IPS-18c (cell line): ENCODE results near the gene SNX30.

ENCODE experiments used
- H3K4me3 ChIP-seq: 2 replicates; pipeline ENCODE4 v1.7.0; 2013; ENCODE audit warnings: low read depth, mild to moderate bottlenecking, low read length, moderate library complexity; ENCODE audit not compliant: insufficient read depth
- H3K9me3 ChIP-seq: one replicate; pipeline ENCODE4 v1.6.1; 2013; ENCODE audit warnings: mild to moderate bottlenecking, low read length, moderate library complexity; ENCODE audit not compliant: control insufficient read depth, insufficient read depth

Gene SNX30

GRCh38 chr9:112793213-112793810, 42.8 kb downstream of the SNX30 start:
- no peaks in the 10 kb centered on the region for H3K9me3 ChIP-seq
- H3K4me3 ChIP-seq, result no peak overlapping the region

- no peaks in the 10 kb centered on the region for H3K9me3 ChIP-seq
Measured at GRCh38 chr9:112794731-112795130, 44.2 kb downstream of the SNX30 start.

GRCh38 chr9:112795921-112796320, 45.4 kb downstream of the SNX30 start:
- Histone ChIP-seq H3K4me3 (no peak overlapping the region), H3K9me3 (no peaks in the 10 kb centered on the region)

More at GRCh38 chr9:112794731-112795130, 44.2 kb downstream of the SNX30 start:
- H3K4me3 ChIP-seq, result no peak overlapping the region

DNA sequence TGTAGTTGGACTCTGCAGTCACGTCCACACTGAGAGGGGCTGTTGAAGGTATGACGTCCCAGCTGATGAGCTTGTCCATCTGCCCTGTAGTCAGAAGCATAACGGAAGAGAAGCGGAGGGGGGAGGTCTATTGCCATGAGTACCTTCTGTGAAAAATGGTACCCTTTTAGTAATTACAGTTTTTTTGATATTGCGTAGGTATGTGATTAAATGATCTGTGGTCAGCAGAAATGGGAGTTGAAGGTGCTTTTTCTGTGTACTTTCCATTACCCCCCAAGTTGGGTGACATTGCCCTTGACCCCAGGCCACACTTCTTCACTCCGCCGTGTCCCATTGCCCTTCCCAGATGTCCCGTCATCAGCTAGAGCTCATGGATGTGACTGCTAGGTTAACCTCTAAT, 45.9 kb downstream of the SNX30 start:
- no peaks in the 10 kb centered on the region for H3K9me3 ChIP-seq
- no peak overlapping the region for H3K4me3 ChIP-seq

GRCh38 chr9:112809351-112809848, 58.8 kb downstream of the SNX30 start:
- H3K9me3 ChIP-seq, result peaks cover 2% of the 10 kb centered on the region
- H3K4me3 ChIP-seq, result no peak overlapping the region

DNA sequence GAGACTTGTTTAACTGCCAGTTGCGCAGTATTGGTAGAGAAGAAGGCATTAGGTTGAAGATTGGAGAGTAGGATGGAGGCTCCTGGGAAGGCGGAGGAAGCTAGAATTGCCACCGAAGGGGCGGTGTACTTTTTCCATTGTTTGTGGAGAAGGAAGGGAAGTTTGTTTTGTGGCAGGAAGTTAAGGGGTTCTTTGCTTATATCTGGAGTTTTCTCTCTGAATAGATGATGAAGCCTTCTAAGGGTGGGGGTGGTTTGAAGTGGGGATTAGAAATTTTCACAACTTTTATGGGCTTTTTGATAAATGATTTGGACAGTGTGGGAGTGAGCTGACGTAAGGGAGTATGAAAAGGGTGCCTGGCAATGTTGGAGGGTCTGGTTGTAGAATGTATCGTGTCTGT, 59.3 kb downstream of the SNX30 start:
- Histone ChIP-seq H3K4me3 (no peak overlapping the region), H3K9me3 (peaks cover 2% of the 10 kb centered on the region)

GRCh38 chr9:112810696-112811490, 60.3 kb downstream of the SNX30 start:
- peaks cover 1% of the 10 kb centered on the region for H3K9me3 ChIP-seq

DNA sequence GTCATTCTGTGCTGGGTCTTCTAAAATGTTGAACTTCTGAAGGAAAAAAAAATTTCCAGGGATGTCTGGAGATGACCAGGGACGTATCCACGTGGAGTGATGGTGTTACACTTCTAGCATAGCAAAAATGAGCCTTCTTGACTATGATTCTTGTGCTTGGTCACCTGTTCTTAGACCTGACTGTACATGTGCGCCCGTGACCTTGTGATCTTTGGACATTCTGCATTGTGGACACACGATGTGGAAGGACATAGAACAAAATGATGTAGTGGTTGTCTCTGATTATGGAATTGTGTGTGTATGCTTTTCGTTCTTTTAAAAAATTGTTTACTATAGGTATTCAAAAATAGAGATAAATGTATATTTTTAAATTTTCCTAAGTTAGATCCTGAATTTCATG, 61.0 kb downstream of the SNX30 start:
- Histone ChIP-seq H3K9me3 (no peaks in the 10 kb centered on the region), H3K4me3 (no peak overlapping the region)

More at GRCh38 chr9:112810696-112811490, 60.3 kb downstream of the SNX30 start:
- H3K4me3 ChIP-seq, result no peak overlapping the region

DNA sequence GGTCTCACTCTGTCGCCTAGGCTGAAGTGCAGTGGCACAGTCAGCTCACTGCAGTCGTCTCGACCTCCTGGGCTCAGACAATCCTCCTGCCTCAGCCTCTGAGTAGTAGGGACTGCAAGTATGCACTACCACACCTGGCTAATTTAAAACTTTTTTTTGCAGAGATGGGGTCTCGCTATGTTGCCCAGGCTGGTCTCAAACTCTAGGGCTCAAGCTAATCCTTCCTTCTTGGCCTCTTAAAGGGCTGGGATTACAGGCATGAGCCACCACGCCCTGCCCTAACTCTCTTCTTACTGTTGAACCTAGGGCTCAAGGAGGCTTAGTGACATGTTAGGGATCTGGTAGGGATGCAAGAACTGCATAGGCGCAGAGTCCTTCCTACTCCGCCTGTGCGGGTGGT, 65.3 kb downstream of the SNX30 start:
- no peak overlapping the region for H3K4me3 ChIP-seq
- H3K9me3 ChIP-seq, result no peaks in the 10 kb centered on the region

DNA sequence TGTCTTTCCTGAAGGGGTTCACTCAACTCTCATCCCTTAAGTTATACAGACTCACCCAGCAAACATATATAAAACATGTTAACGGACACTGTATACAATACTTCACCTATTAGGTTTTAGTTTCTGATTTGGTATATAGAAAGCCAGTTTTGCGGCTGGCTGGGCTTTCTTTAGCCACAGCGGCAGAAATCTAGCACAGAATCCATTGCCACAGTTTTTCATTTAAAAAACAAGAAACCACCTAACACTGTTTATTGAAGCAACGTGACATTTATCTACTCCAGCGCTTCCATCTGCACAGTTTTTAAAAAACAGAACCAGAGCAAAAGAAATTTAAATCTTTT, 67.3 kb downstream of the SNX30 start:
- Histone ChIP-seq H3K9me3 (no peaks in the 10 kb centered on the region), H3K4me3 (no peak overlapping the region)

- Histone ChIP-seq H3K9me3 (no peaks in the 10 kb centered on the region), H3K4me3 (no peak overlapping the region)
Measured at GRCh38 chr9:112819635-112820496, 69.3 kb downstream of the SNX30 start.

GRCh38 chr9:112820881-112821280, 70.3 kb downstream of the SNX30 start:
- no peak overlapping the region for H3K4me3 ChIP-seq
- H3K9me3 ChIP-seq, result no peaks in the 10 kb centered on the region

DNA sequence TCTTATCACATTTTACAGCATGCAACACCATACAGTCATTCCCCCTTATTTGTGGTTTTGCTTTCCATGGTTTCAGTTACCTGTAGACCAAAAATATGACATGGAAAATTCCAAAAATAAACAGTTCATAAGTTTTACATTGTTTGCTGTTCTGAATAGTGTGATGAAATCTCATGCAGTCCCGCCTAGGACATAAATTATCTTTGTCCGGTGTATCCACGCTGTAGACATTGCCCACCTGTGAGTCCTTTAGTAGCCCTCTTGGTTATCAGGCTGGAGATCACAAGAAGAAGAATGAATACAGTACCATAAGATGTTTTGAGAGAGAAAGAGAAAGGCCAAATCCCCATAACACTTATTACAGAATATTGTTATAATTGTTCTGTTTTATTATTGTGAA, 72.1 kb downstream of the SNX30 start:
- Histone ChIP-seq H3K9me3 (no peaks in the 10 kb centered on the region), H3K4me3 (no peak overlapping the region)

DNA sequence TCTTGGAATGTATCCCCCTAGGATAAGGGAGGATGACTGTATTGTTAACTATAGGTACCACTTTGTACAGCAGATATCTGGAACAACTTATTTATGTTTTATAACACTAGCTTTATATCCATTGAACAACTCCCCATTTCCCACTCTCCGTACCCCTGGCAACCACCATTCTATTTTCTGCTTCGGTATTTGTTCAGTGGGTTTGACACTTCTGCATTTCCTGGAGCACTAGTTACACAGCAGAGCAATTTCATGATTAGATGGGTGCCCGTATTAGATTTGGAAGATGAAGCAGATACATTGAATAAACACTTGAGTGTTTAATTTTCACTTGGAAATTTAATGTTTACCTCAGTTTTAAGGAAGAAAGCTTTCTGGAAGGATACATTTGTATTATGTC, 72.7 kb downstream of the SNX30 start:
- Histone ChIP-seq H3K9me3 (no peaks in the 10 kb centered on the region), H3K4me3 (no peak overlapping the region)

- no peaks in the 10 kb centered on the region for H3K9me3 ChIP-seq
- no peak overlapping the region for H3K4me3 ChIP-seq
Measured at GRCh38 chr9:112831281-112831851, 80.8 kb downstream of the SNX30 start.

DNA sequence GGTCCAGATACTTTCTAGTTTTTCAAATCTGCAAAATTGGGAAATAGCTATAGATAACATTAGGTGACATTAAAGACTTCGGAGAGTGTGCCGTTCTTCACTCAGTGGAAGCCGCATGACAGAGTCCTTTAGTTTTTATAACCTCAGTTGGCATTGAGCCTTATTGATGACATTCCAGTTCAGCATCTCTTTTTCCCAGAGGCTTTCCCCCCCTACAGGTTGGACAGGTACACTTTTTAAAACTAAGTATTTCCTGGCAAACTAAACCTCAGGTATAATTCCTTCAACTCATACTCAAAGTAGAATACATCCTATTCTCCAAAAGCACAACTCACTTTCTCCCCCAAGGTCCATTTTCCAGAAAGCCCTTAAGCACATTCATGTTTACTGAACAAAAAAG, 81.4 kb downstream of the SNX30 start:
- H3K4me3 ChIP-seq, result no peak overlapping the region
- no peaks in the 10 kb centered on the region for H3K9me3 ChIP-seq

DNA sequence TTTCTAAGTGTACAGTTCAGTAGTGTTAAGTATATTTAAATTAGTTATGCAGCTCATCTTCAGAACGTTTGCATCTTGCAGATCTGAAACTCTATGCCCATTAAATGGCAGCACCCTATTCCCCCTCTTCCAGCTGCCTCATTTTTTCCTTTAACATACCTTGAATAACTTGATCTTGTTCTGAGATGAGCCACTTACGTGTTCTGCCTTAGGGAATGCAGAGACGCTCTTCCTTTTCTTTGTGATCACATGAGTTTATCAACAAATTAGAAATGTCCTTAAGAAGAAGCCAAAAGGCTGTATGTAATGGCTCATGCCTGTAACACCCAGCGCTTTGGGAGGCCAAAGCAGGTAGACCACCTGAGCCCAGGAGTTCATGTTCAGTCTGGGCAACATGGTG, 82.5 kb downstream of the SNX30 start:
- no peaks in the 10 kb centered on the region for H3K9me3 ChIP-seq
- H3K4me3 ChIP-seq, result no peak overlapping the region
